ENCODE measurements around the gene ATG16L2.

DNA sequence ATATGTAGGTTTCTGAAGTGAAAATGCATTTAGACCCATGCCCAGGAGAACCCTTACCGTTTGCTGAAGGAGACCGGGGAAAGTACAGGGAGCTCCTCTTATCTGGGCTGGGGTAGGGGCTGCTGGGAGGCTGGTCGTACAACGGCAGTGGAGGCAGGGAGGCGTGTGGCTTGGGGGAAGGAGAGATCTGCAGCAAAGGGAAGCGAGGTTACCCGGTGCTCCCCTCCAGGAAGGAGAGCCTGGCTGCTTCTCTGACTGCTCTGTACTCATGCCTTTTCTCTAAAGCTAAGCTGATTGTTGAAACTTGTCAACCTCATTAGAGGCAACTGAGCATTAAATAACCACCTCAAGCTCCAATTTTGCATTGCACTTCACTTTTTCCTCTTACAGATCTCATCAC lies 27.2 kb downstream of the ATG16L2 start:
- no peak for TF ChIP-seq OSR1 (CRISPR knock-in tag; IDR thresholded peaks at IDR 0.05)
- TF ChIP-seq, protein P1, sequence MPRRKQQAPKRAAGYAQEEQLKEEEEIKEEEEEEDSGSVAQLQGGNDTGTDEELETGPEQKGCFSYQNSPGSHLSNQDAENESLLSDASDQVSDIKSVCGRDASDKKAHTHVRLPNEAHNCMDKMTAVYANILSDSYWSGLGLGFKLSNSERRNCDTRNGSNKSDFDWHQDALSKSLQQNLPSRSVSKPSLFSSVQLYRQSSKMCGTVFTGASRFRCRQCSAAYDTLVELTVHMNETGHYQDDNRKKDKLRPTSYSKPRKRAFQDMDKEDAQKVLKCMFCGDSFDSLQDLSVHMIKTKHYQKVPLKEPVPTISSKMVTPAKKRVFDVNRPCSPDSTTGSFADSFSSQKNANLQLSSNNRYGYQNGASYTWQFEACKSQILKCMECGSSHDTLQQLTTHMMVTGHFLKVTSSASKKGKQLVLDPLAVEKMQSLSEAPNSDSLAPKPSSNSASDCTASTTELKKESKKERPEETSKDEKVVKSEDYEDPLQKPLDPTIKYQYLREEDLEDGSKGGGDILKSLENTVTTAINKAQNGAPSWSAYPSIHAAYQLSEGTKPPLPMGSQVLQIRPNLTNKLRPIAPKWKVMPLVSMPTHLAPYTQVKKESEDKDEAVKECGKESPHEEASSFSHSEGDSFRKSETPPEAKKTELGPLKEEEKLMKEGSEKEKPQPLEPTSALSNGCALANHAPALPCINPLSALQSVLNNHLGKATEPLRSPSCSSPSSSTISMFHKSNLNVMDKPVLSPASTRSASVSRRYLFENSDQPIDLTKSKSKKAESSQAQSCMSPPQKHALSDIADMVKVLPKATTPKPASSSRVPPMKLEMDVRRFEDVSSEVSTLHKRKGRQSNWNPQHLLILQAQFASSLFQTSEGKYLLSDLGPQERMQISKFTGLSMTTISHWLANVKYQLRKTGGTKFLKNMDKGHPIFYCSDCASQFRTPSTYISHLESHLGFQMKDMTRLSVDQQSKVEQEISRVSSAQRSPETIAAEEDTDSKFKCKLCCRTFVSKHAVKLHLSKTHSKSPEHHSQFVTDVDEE (CRISPR knock-in tag; IDR thresholded peaks at IDR 0.05): no peak
- no peak for TF ChIP-seq PPARA (CRISPR knock-in tag; IDR thresholded peaks at IDR 0.05; ENCODE audit: borderline replicate concordance)
- no peak for TF ChIP-seq GLIS3 (CRISPR knock-in tag; IDR thresholded peaks at IDR 0.05)
- TF ChIP-seq ARNTL (CRISPR knock-in tag; IDR thresholded peaks at IDR 0.05; ENCODE audit: borderline replicate concordance, low read depth): no peak
- TF ChIP-seq, protein P2, sequence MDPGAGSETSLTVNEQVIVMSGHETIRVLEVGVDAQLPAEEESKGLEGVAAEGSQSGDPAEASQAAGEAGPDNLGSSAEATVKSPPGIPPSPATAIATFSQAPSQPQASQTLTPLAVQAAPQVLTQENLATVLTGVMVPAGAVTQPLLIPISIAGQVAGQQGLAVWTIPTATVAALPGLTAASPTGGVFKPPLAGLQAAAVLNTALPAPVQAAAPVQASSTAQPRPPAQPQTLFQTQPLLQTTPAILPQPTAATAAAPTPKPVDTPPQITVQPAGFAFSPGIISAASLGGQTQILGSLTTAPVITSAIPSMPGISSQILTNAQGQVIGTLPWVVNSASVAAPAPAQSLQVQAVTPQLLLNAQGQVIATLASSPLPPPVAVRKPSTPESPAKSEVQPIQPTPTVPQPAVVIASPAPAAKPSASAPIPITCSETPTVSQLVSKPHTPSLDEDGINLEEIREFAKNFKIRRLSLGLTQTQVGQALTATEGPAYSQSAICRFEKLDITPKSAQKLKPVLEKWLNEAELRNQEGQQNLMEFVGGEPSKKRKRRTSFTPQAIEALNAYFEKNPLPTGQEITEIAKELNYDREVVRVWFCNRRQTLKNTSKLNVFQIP (CRISPR knock-in tag; IDR thresholded peaks at IDR 0.05; ENCODE audit: borderline replicate concordance, low read depth): no peak
- no peak for TF ChIP-seq ESRRG (CRISPR knock-in tag; IDR thresholded peaks at IDR 0.05)
